Heart left ventricle (tissue), 13 donors: ENCODE measurements around the gene SMIM10L2A.

Source experiments
- CTCF ChIP-seq, 12 donors: fragments of 200-600 bp; sonication (generic) in 4 of 12; IDR thresholded peaks; one replicate each; pipeline versions ENCODE4 v1.5.0 to v1.8.0; 2018 to 2022; ENCODE audit warnings: antibody characterized with exemption in 12 of 12, mild to moderate bottlenecking in 5 of 12
- POLR2A ChIP-seq, 2 donors: fragments of 450-650 bp; IDR thresholded peaks; one replicate each; pipeline ENCODE4 v1.6.1; 2017; ENCODE audit warnings: antibody characterized with exemption in 2 of 2, mild to moderate bottlenecking in 2 of 2, moderate library complexity in 2 of 2
- donor health status: ischemic (EF 13 %, LVEDD 7.1; RV severe dilation, severe dysfunction).
- donor health status: DM: no; HTN: yes; CAD: no.
- donor health status: DM: no; HTN: no; CAD: no.
- donor health status: ischemic (EF 25% LVEDD 6.9; RV normal size, moderate dysfunction).
- donor health status: ischemic (EF 25% LVEDD 5.7; RV mildly dilated, moderate dysfunction).
- donor health status: ischemic (EF 35%, LVEDD 5.7; RV mildly dilated, moderate dysfunction).
- donor health status: nonischemic (EF 11% LVEDD 7.7; RV severe dilation, severe dysfunction).
- donor health status: DM: yes; HTN: yes; CAD: no.
- donor health status: PGD.
- donor health status: ischemic (EF 29% LVEDD 5.4; RV normal size, mild dysfunction).
- donor health status: nonischemic (EF 23%, LVEDD 6.1; RV moderate dilation, normal function).

- TF ChIP-seq CTCF (IDR thresholded peaks at IDR 0.05) (no peak), POLR2A (IDR thresholded peaks at IDR 0.05) (no peak)
Measured at GRCh38 chrX:135391734-135392133, 30.0 kb upstream of the SMIM10L2A start.
